RPMI8226 (cell line): Measurements from ENCODE around the gene ETS2.
A peak's percentile ranks its signal among the peaks of the same experiment; 100 is the strongest.

Source experiments
- DNase-seq: peaks from one replicate; pipeline ENCODE4 v3.0.0-alpha.2; 2015

The ETS2 gene

GRCh38 chr21:38802050-38803026, 3.4 kb upstream of the ETS2 start:
- DNase-seq = no peak

DNA sequence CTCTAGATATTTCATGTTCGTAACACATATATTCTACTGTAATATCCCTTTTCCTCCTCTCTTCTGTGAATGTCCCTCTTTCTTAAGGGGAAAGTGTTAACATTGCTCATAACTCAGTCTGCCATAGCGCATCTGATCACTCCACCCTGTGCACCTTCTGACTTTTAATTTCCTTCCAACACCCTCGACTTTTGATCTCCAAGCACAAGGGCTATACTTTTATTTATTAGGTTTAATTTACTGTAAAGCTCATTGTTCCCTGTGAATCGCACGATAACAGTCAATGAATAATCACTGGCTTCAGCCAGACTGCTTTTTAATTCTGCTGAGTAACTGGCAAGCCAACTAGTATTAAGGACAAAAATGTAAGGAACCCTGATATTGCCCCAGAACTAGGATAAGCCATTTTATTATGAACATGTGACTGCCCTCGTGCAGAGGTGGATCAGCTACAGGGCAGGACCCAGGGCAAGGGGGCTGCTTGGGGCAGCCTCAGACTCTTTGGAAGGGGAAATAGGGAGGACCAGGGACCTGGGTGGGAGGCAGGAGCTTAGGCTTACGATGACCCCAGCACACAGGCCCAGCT, 2.6 kb upstream of the ETS2 start:
- DNase-seq = no peak

DNA sequence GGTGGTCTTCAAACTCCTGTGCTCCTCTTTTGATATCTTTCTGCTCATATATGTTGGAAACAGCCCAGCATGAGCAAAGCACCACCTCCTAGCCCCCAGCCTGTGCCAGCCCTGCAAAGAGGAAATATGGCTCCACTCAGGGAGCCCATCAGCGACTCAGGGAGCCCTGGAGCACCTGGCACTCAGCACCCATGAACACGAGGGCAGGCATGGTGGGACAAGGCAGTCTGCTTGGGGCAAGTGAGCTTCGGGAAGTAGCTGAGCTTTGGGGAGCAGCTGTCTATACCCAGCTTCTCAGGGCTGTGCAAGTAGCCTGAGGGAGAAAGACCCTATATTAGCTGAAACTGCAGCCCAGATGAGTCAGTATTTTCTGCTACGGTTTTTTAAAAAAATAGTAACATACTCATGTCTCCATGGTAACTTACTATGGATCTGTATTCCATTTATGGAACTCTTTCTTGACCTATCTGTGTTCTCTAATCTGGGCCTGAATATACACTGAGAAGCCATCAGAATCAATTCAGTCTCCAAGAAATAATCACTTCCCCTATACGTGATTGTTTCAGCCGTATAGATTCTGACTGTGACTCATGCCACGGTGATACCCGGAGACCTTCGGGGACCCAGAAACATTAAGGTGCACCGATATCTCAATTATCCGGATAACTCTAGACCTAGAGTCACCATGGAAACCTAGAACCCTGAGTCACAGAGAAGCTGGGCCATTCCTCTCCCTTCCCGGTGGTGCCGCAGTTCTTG, 1.5 kb upstream of the ETS2 start:
- DNase-seq = no peak

GRCh38 chr21:38804789-38805327, 871 bp upstream of the ETS2 start:
- DNase-seq = peak; percentile 61

GRCh38 chr21:38806153-38806941, 618 bp downstream of the ETS2 start:
- DNase-seq = peak; percentile 48

GRCh38 chr21:38806942-38807284, 1.2 kb downstream of the ETS2 start:
- DNase-seq = peak; percentile 28

DNA sequence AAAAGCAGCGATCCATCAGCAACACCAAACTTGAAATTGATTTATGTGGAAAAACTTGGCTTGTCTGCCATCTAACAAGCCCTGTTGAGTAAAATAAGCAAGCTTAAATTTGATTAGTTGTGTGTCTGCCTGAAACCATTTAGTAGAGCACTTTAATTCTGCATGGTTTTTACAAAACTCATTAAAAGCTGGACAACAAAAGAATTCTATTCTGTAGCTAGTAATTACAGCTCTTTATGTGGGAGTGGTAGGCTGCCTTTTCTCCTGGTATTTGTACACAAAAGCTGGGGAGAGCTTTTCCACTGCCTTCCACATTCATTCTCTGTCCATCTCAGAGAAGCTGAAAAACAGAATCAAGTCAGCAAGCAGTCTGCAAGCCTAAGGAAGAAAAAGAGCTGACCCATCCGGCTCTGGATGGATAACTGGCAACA, 1.7 kb downstream of the ETS2 start:
- no peak for DNase-seq

GRCh38 chr21:38807986-38808385, 2.3 kb downstream of the ETS2 start:
- DNase-seq = no peak

- peak; percentile 65 for DNase-seq
Observed at GRCh38 chr21:38809198-38809878, 3.6 kb downstream of the ETS2 start.

DNA sequence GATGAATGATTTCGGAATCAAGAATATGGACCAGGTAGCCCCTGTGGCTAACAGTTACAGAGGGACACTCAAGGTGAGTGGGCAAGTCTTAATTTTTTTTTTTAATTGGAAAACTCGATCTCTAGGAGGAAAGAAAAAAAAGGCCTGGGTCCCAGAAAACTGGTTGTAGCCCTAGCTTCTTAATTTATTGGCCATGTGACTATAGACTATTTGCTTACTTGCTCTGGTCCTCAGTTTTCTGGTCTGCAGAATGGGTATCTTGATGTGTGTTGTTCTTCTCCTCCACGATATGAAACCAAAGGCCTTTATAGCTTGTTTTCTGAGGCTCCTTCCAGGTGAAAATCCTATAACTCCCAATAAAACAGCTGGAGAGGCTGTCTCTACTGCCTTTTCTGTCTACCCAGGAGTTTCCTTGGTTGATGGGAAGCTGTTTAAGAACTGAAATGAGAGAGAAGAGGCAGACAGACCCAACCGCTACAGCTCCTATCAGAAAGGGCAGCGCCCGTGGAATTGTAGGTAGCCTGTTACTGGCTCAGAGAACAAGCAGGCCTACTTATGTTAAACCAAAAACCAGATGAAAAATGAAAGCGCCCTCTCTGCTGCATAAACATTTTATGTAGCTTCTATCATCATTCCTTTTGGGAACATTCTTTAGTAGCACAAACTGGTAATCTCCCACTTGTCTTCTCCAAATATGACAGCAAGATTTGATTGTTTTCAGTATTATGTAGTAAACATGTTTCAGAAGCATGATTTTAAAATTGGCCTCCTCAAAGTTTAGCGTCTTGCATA, 4.5 kb downstream of the ETS2 start:
- no peak for DNase-seq

DNA sequence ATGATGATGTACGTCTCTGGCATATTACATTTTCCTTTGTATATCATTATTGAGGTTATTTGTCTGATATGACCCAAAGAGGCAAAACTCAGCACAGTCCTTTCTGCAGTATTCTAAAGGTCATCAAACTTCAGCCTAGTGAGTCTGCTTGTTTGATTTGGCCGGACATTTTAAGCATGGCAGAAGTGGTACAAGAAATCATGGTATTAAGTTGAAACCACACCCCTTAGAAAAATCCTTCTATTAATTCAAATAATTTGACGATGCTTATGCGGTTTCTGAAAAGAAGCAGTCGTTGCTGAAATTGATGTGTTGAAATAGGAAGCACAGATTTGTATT, 5.1 kb downstream of the ETS2 start:
- DNase-seq = no peak

GRCh38 chr21:38811257-38811656, 5.5 kb downstream of the ETS2 start:
- no peak for DNase-seq

- DNase-seq = no peak
Observed at GRCh38 chr21:38813143-38813542, 7.4 kb downstream of the ETS2 start.

DNA sequence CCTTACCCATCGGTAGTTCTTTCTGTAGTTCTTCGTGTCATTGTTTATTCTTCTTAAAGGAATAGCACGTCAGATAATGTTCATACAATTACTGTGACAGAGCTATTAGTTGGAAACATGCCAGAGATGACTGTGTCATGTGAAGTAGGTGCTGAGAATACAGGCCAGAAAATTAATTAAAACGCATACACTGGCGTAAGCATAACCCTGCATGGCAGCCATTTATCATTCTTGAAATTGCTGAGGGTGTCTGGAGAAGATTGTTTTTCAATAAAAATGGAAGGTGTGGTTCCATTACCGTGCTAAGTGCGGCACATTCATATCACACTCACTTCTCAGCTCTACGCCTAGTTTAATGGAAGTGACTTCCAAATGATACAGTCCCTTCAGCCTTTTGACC, 7.8 kb downstream of the ETS2 start:
- DNase-seq = no peak

GRCh38 chr21:38814126-38815059, 8.7 kb downstream of the ETS2 start:
- DNase-seq = no peak

DNA sequence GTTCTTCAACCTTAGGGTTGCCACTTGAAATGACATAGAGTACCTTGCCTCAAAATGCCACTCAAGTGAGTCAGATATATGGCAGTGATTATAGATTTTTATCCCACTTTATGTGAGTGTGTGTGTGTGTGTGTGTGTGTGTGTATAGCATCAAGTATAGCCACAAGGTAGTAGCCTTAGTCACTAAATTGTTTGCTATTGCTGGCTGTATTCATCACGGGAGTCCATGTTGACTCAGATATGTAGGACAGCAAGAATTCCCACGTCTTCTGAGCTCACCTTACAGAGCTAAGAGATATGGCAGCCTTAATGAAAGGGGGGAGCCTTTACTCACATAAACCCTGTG, 9.3 kb downstream of the ETS2 start:
- DNase-seq = no peak

- DNase-seq = no peak
Observed at GRCh38 chr21:38816400-38816977, 10.8 kb downstream of the ETS2 start.

- no peak for DNase-seq
Observed at GRCh38 chr21:38817371-38818324, 11.9 kb downstream of the ETS2 start.

DNA sequence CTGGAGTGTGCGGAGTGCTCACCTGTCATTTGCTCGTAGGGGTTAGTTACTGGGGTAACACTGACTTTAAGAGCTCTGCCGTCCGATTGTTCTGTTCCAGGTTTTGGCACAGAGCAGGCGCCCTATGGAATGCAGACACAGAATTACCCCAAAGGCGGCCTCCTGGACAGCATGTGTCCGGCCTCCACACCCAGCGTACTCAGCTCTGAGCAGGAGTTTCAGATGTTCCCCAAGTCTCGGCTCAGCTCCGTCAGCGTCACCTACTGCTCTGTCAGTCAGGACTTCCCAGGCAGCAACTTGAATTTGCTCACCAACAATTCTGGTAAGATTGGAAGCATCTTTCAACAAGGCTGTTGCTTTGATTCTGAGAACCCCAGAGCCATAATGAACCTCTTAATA, 12.6 kb downstream of the ETS2 start:
- DNase-seq = no peak
